IMR-90 (cell line): ENCODE measurements around the gene CLNK. TPM values are rescaled to one million over a fixed set of nuclear protein-coding genes. Genes with fewer than 3 reads are reported as not detected.

Experiments used
- ATAC-seq: fragments of 200-7000 bp; cut with Tn5 transposase; 2 replicates; pipeline ENCODE4 v1.9.1; 2020; ENCODE audit warnings: low read depth, mild to moderate bottlenecking, moderate library complexity
- BruUV-seq: library from RNA; stranded (reverse); fragments of 400-500 nt; replicated peaks from 2 replicates; lab custom pipeline; 2021; lab: Mats Ljungman, UMichigan
- CTCF ChIA-PET: fragments of 300-600 bp; formaldehyde crosslinking; extraction: SDS; loops from one replicate; lab custom pipeline; 2021; ENCODE audit warnings: antibody characterized with exemption; lab: Yijun Ruan, JAX
- POLR2A ChIA-PET: fragments of 300-600 bp; sonication (Branson Sonifier 250); formaldehyde crosslinking; loops from one replicate; lab custom pipeline; 2022; ENCODE audit warnings: antibody characterized with exemption; ENCODE audit not compliant: unreplicated experiment; lab: Charles Lee
- DNase-seq: peaks from one replicate; pipeline ENCODE4 v3.0.0; 2013
- H2AFZ ChIP-seq: replicated peaks from 2 replicates; pipeline ENCODE3; 2013; ENCODE audit warnings: low read length, mild to moderate bottlenecking; ENCODE audit not compliant: poor library complexity
- H2AK5ac ChIP-seq: 2 replicates; pipeline ENCODE4 v1.6.1; 2013; ENCODE audit warnings: low read depth, low read length, inconsistent platforms
- H2AK9ac ChIP-seq: replicated peaks from 2 replicates; pipeline ENCODE3; 2013; ENCODE audit warnings: mild to moderate bottlenecking, low read depth, low read length, moderate library complexity; ENCODE audit not compliant: poor library complexity
- H2BK120ac ChIP-seq: 2 replicates; pipeline ENCODE4 v1.6.1; 2013; ENCODE audit warnings: low read depth, low read length, inconsistent platforms
- H2BK15ac ChIP-seq: 3 replicates; pipeline ENCODE4 v1.6.1; 2013; ENCODE audit warnings: low read depth, low read length, inconsistent platforms
- H2BK20ac ChIP-seq: 2 replicates; pipeline ENCODE4 v1.6.1; 2013; ENCODE audit warnings: low read depth, mild to moderate bottlenecking, inconsistent platforms, low read length, moderate library complexity
- H2BK5ac ChIP-seq: 2 replicates; pipeline ENCODE4 v1.6.1; 2013; ENCODE audit warnings: mild to moderate bottlenecking, low read depth, low read length, inconsistent platforms; ENCODE audit not compliant: poor library complexity, severe bottlenecking
- H3K14ac ChIP-seq: replicated peaks from 2 replicates; pipeline ENCODE4 v1.6.1; 2013; ENCODE audit warnings: low read depth, low read length, inconsistent platforms
- H3K18ac ChIP-seq: 2 replicates; pipeline ENCODE4 v1.6.1; 2013; ENCODE audit warnings: low read depth, low read length, control low read depth
- H3K23ac ChIP-seq: 2 replicates; pipeline ENCODE4 v1.6.1; 2013; ENCODE audit warnings: low read depth, low read length, inconsistent platforms
- H3K27ac ChIP-seq: 2 replicates; pipeline ENCODE4 v1.5.1; 2013; ENCODE audit warnings: mild to moderate bottlenecking, control low read depth, low read length; ENCODE audit not compliant: insufficient read depth
- H3K27me3 ChIP-seq: 2 replicates; pipeline ENCODE4 v1.6.1; 2013; ENCODE audit warnings: low read length; ENCODE audit not compliant: control insufficient read depth, insufficient read depth
- H3K36me3 ChIP-seq: 2 replicates; pipeline ENCODE4 v1.6.1; 2013; ENCODE audit warnings: low read length, mixed read lengths; ENCODE audit not compliant: control insufficient read depth, insufficient read depth
- H3K4ac ChIP-seq: 2 replicates; pipeline ENCODE4 v1.6.1; 2013; ENCODE audit warnings: low read depth, low read length, inconsistent platforms
- H3K4me1 ChIP-seq: 2 replicates; pipeline ENCODE4 v1.6.1; 2013; ENCODE audit warnings: low read length, mixed read lengths; ENCODE audit not compliant: control insufficient read depth, insufficient read depth
- H3K4me2 ChIP-seq: 2 replicates; pipeline ENCODE4 v1.6.1; 2013; ENCODE audit warnings: low read depth, mild to moderate bottlenecking, control low read depth, low read length, moderate library complexity
- H3K4me3 ChIP-seq: 2 replicates; pipeline ENCODE4 v1.5.1; 2013; ENCODE audit warnings: low read depth, mild to moderate bottlenecking, control low read depth, low read length, moderate library complexity; ENCODE audit not compliant: insufficient read depth
- H3K56ac ChIP-seq: 2 replicates; pipeline ENCODE4 v1.6.1; 2013; ENCODE audit warnings: low read length, inconsistent platforms; ENCODE audit not compliant: insufficient read depth; ENCODE audit errors: extremely low read depth
- H3K79me1 ChIP-seq, 2 experiments: 2 replicates each; pipeline ENCODE4 v1.6.1; 2013; ENCODE audit warnings: low read length in 2 of 2, inconsistent platforms in 1 of 2, low read depth in 1 of 2
- H3K9ac ChIP-seq: 2 replicates; pipeline ENCODE4 v1.6.1; 2013; ENCODE audit warnings: low read depth, low read length, control low read depth
- H3K9me1 ChIP-seq: 2 replicates; pipeline ENCODE4 v1.6.1; 2013; ENCODE audit warnings: low read length, inconsistent platforms; ENCODE audit not compliant: insufficient read depth
- H3K9me3 ChIP-seq: 2 replicates; pipeline ENCODE4 v1.6.1; 2013; ENCODE audit warnings: low read length; ENCODE audit not compliant: control insufficient read depth, insufficient read depth
- H4K20me1 ChIP-seq: 2 replicates; pipeline ENCODE4 v1.6.1; 2013; ENCODE audit warnings: low read length, inconsistent platforms; ENCODE audit not compliant: insufficient read depth
- H4K5ac ChIP-seq: 2 replicates; pipeline ENCODE4 v1.6.1; 2013; ENCODE audit warnings: mild to moderate bottlenecking, low read depth, low read length, control low read depth
- H4K8ac ChIP-seq, 2 experiments: 2 replicates each; pipeline ENCODE4 v1.6.1; 2013; ENCODE audit warnings: low read depth in 2 of 2, low read length in 2 of 2, control low read depth in 1 of 2, inconsistent platforms in 1 of 2
- H4K91ac ChIP-seq: 2 replicates; pipeline ENCODE4 v1.6.1; 2013; ENCODE audit warnings: low read depth, low read length, inconsistent platforms; ENCODE audit not compliant: insufficient read depth
- BHLHE40 ChIP-seq: fragments of 150-350 bp; IDR thresholded peaks from 2 replicates; pipeline ENCODE4 v1.6.1; 2016; ENCODE audit warnings: mild to moderate bottlenecking, low read depth, low read length
- CHD1 ChIP-seq: IDR thresholded peaks from 2 replicates; pipeline ENCODE4 v1.6.1; 2012; ENCODE audit warnings: low read depth, low read length, improper control_type of control experiment
- FOS ChIP-seq: fragments of 150-350 bp; IDR thresholded peaks from 2 replicates; pipeline ENCODE4 v1.6.1; 2016; ENCODE audit warnings: low read depth, low read length
- MAFK ChIP-seq: IDR thresholded peaks from 2 replicates; pipeline ENCODE4 v1.6.1; 2012; ENCODE audit warnings: low read depth, low read length, improper control_type of control experiment
- MXI1 ChIP-seq: IDR thresholded peaks from 2 replicates; pipeline ENCODE4 v1.6.1; 2012; ENCODE audit warnings: low read depth, mild to moderate bottlenecking, low read length, moderate library complexity, borderline replicate concordance
- RAD21 ChIP-seq: IDR thresholded peaks from 2 replicates; pipeline ENCODE4 v1.6.1; 2012; ENCODE audit warnings: low read length, improper control_type of control experiment
- RFX5 ChIP-seq: IDR thresholded peaks from 2 replicates; pipeline ENCODE4 v1.8.0; 2012; ENCODE audit warnings: low read depth, mild to moderate bottlenecking, low read length, moderate library complexity
- SMC3 ChIP-seq: fragments of 150-350 bp; IDR thresholded peaks from 2 replicates; pipeline ENCODE4 v1.6.1; 2016; ENCODE audit warnings: low read depth, mild to moderate bottlenecking, antibody characterized with exemption, low read length, moderate library complexity
- WGBS, 2 experiments: methylation state at CpG; one replicate each; pipeline versions ENCODE4 v1.1.5 to v1.1.7; 2013; ENCODE audit warnings: missing lambda C conversion rate in 2 of 2; ENCODE audit not compliant: insufficient read length in 1 of 2; ENCODE audit errors: extremely low coverage in 2 of 2; 5-methylcytosine and 5-hydroxymethylcytosine counted together
- dilution Hi-C: fragments of 300-500 bp; cut with HindIII; formaldehyde crosslinking; loops from one replicate; pipeline ENCODE4 v1.14.3; 2018; ENCODE audit warnings: low sequenced_read_pairs; ENCODE audit not compliant: unreplicated experiment
- in situ Hi-C: fragments of 300-500 bp; cut with MboI; formaldehyde crosslinking; loops from 3 replicates; pipeline ENCODE4 v1.14.3; 2019; ENCODE audit warnings: low sequenced_read_pairs, inconsistent platforms, mixed read lengths
- intact Hi-C: fragments of 100-400 bp; cut with micrococcal nuclease; formaldehyde crosslinking; loops from 2 replicates; pipeline ENCODE4 v1.10.0; 2022
- polyA plus RNA-seq, 3 experiments: library from polyadenylated mRNA; depleted of rRNA; stranded (reverse); fragments of >200 nt; gene quantifications; 2 replicates each; pipeline ENCODE4 v1.2.3, GENCODE V29; 2012; ENCODE audit warnings: low replicate concordance in 1 of 3
- total RNA-seq: library from RNA; depleted of rRNA; stranded (reverse); fragments of >200 nt; gene quantifications from 2 replicates; pipeline ENCODE4 v1.2.3, GENCODE V29; 2012
- TF ChIP-seq, protein P1 (sequence below): fragments of 150-350 bp; IDR thresholded peaks from 2 replicates; pipeline ENCODE4 v1.6.1; 2017; ENCODE audit warnings: mild to moderate bottlenecking, antibody characterized with exemption, low read length, low read depth
- TF ChIP-seq, protein P2 (sequence below): fragments of 150-350 bp; IDR thresholded peaks from 2 replicates; pipeline ENCODE4 v1.6.1; 2016; ENCODE audit warnings: low read depth, mild to moderate bottlenecking, low read length, moderate library complexity, borderline replicate concordance

Gene CLNK
- total and polyA plus RNA-seq, 2 of the 4 experiments (the other 2 are of a cell fraction), result not detected

DNA sequence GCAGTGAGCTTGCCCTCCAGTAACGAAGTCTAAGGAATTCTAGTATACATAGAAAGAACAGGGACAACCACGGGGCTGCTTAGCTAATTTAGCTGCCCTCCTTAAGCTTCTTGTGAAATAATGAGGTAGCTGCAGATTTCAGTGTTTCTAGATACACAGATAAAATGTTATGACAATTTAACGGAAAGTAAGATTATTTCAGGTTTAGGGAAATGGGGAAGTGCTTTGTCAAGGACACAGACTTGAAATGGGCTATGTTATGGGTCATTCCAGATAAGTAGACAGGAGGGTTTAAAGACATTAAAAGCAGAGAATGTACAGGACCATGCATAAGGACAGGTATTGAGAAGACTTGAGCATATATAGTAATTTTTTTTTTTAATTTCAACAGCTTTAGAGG lies 193.2 kb downstream of the CLNK start:
- DNase-seq (no peak), ATAC-seq (no peak)
- dilution Hi-C loops, result no loop called here
- BruUV-seq, result no TSS peak
- Histone ChIP-seq H3K4ac (no peak overlapping the region), H2AFZ (no peak overlapping the region), H2AK9ac (no peak overlapping the region), H3K36me3 (no peaks in the 10 kb centered on the region), H2AK5ac (no peak overlapping the region), H3K9ac (no peak overlapping the region), H3K9me3 (no peaks in the 10 kb centered on the region), H3K18ac (no peak overlapping the region), H2BK120ac (no peak overlapping the region), H4K20me1 (no peaks in the 10 kb centered on the region), H3K9me1 (no peaks in the 10 kb centered on the region), H3K79me1 (no peaks in the 10 kb centered on the region), H3K14ac (no peak overlapping the region), H3K23ac (no peak overlapping the region), H3K4me1 (no peaks in the 10 kb centered on the region), H3K27me3 (no peaks in the 10 kb centered on the region), H2BK5ac (no peak overlapping the region), H4K91ac (no peak overlapping the region), H4K5ac (no peak overlapping the region), H4K8ac (no peak overlapping the region), H3K56ac (no peak overlapping the region), H2BK20ac (no peak overlapping the region), H3K4me3 (no peak overlapping the region), H3K27ac (no peak overlapping the region), H3K4me2 (no peak overlapping the region), H2BK15ac (no peak overlapping the region)
- in situ Hi-C loops, result no loop called here
- no peak for TF ChIP-seq MXI1
- TF ChIP-seq MAFK, result no peak
- no peak for TF ChIP-seq RAD21
- no peak for TF ChIP-seq BHLHE40
- no peak for TF ChIP-seq SMC3
- TF ChIP-seq, protein P1, sequence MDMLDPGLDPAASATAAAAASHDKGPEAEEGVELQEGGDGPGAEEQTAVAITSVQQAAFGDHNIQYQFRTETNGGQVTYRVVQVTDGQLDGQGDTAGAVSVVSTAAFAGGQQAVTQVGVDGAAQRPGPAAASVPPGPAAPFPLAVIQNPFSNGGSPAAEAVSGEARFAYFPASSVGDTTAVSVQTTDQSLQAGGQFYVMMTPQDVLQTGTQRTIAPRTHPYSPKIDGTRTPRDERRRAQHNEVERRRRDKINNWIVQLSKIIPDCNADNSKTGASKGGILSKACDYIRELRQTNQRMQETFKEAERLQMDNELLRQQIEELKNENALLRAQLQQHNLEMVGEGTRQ, result no peak
- TF ChIP-seq CHD1, result no peak
- no peak for TF ChIP-seq RFX5
- TF ChIP-seq FOS, result no peak
- TF ChIP-seq, protein P2, sequence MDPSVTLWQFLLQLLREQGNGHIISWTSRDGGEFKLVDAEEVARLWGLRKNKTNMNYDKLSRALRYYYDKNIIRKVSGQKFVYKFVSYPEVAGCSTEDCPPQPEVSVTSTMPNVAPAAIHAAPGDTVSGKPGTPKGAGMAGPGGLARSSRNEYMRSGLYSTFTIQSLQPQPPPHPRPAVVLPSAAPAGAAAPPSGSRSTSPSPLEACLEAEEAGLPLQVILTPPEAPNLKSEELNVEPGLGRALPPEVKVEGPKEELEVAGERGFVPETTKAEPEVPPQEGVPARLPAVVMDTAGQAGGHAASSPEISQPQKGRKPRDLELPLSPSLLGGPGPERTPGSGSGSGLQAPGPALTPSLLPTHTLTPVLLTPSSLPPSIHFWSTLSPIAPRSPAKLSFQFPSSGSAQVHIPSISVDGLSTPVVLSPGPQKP, result no peak
- WGBS, 2 experiments, result 60% methylated on average over 1 of the region's 3 CpGs; no CpG with 5 or more reads in 1 of the 2 experiments
- ChIA-PET CTCF (no interaction called here), POLR2A (no interaction called here)
- intact Hi-C loops, result no loop called here
